Measurements from ENCODE around the gene SLC11A1. TPM values are rescaled to one million over a fixed set of nuclear protein-coding genes. Genes with fewer than 3 reads are reported as not detected.

SLC11A1 gene
- total and polyA plus RNA-seq, 2 donors (not counting 1 experiment from before 2014, with no cell fraction given), result 6.5 to 65.3 TPM

- POLR2A ChIA-PET, result interaction anchor here (0.6 to 2.8 kb wide), 10 partner anchors 10 to 858 kb away, joined by 3 to 16 read pairs (median 4); partner anchors contain the start of genes AAMP, BCS1L, PNKD and RNF25
- H3K4me1 ChIP-seq (ENCODE audit: control insufficient read depth in 2 of 2, insufficient read depth in 2 of 2, low read length in 2 of 2), result peaks cover 43 to 69% of the 10 kb centered on the region in 2 donors
Observed at GRCh38 chr2:218396688-218397462, 14.8 kb downstream of the SLC11A1 start.

More at GRCh38 chr2:218396688-218397462, 14.8 kb downstream of the SLC11A1 start:
- Histone ChIP-seq H3K4me2 (replicated peaks; ENCODE audit: low read depth, low read length, poor library complexity, severe bottlenecking) (peak overlapping the region; percentile 90), H3K9me3 (ENCODE audit: control extremely low read depth in 1 of 3, control insufficient read depth in 2 of 3, insufficient read depth in 1 of 3, low read length in 2 of 3) (peaks cover 0 to 19% (median 0%) of the 10 kb centered on the region in 3 donors), H3K4me3 (ENCODE audit: control extremely low read depth in 1 of 5, extremely low read depth in 1 of 5, insufficient read depth in 1 of 5, low read depth in 2 of 5, low read length in 4 of 5) (peak overlapping the region; percentile 75 to 94 (median 89)), H2AFZ (ENCODE audit: insufficient read depth, low read depth, low read length, poor library complexity, severe bottlenecking) (peak overlapping the region; percentile 95), H3K27me3 (replicated peaks in 1 of 4; ENCODE audit: control extremely low read depth in 1 of 4, control insufficient read depth in 3 of 4, insufficient read depth in 4 of 4, low read length in 3 of 4) (no peaks in the 10 kb centered on the region), H3K79me2 (ENCODE audit: control insufficient read depth, insufficient read depth, low read length) (peaks cover 14% of the 10 kb centered on the region), H3K9ac (ENCODE audit: low read length) (peak overlapping the region; percentile 78), H3K36me3 (replicated peaks in 1 of 2; ENCODE audit: control extremely low read depth in 1 of 2, control insufficient read depth in 1 of 2, extremely low read depth in 1 of 2, insufficient read depth in 2 of 2, low read length in 1 of 2) (peaks cover 0 to 2% of the 10 kb centered on the region in 2 experiments), H3K27ac (ENCODE audit: low read length in 2 of 2) (peak overlapping the region; percentile 88 to 89), H4K20me1 (ENCODE audit: control insufficient read depth, insufficient read depth, low read length, poor library complexity, severe bottlenecking) (peaks cover 9% of the 10 kb centered on the region)
- Mint-ChIP-seq H3K27me3 (no peaks in the 10 kb centered on the region), H3K4me1 (peaks cover 60% of the 10 kb centered on the region), H3K4me3 (peak overlapping the region; percentile 96), H3K27ac (peak overlapping the region; percentile 99), H3K9me3 (ENCODE audit: insufficient read depth) (no peaks in the 10 kb centered on the region)
- no peak for DNase-seq
- TF ChIP-seq EZH2 (IDR thresholded peaks at IDR 0.05; ENCODE audit: borderline replicate concordance, insufficient read depth, low read depth, low read length, poor library complexity, severe bottlenecking), result no peak
- TF ChIP-seq CTCF (IDR thresholded peaks at IDR 0.05), result no peak
- under 1% methylated on average over 23 of the region's 27 CpGs for WGBS (ENCODE audit: insufficient coverage)
- CTCF ChIA-PET, result interaction anchor here (0.6 to 6.8 kb wide), 19 partner anchors 8 to 500 kb away, joined by 3 to 77 read pairs (median 5); partner anchors contain the start of genes AAMP, ARPC2, CATIP and PNKD
- no peak for ATAC-seq (ENCODE audit: low read depth)
- intact Hi-C loops (cut with micrococcal nuclease), result loop anchor here (1.0 to 5.0 kb wide), 12 partner anchors 9 to 990 kb away; partner anchors contain the start of genes AAMP, ARPC2, CATIP and CNOT9

Measured in B cell (primary cell).